A549 (cell line): ENCODE measurements around the gene FAM170B.

Experiments used
- CBX2 ChIP-seq: fragments of 200-600 bp; sonication (generic); IDR thresholded peaks from 2 replicates; pipeline ENCODE4 v1.6.1; 2016; ENCODE audit warnings: low read depth, mild to moderate bottlenecking, borderline replicate concordance
- EP300 ChIP-seq, 2 experiments: fragments of >200 bp; sonication (Bioruptor Twin); formaldehyde crosslinking; IDR thresholded peaks; 2 replicates in 1 of 2; 3 replicates in 1 of 2; pipeline ENCODE4 v1.6.1; 2016 to 2017
- ESRRA ChIP-seq: fragments of 150-350 bp; IDR thresholded peaks from 2 replicates; pipeline ENCODE4 v1.6.1; 2014; ENCODE audit warnings: mild to moderate bottlenecking, low read length, borderline replicate concordance
- JUNB ChIP-seq: fragments of >200 bp; sonication (Bioruptor Twin); formaldehyde crosslinking; IDR thresholded peaks from 2 replicates; pipeline ENCODE4 v1.6.1; 2016
- MAFK ChIP-seq: fragments of 450-650 bp; IDR thresholded peaks from 2 replicates; pipeline ENCODE4 v1.6.1; 2014; ENCODE audit not compliant: partially characterized antibody
- PHF8 ChIP-seq: fragments of 200-600 bp; sonication (generic); IDR thresholded peaks from 2 replicates; pipeline ENCODE4 v1.6.1; 2016; ENCODE audit warnings: low read depth, mild to moderate bottlenecking, antibody characterized with exemption, moderate library complexity, borderline replicate concordance
- POLR2A ChIP-seq: IDR thresholded peaks from 2 replicates; pipeline ENCODE4 v1.6.1; 2012; ENCODE audit warnings: mild to moderate bottlenecking, low read length
- SMC3 ChIP-seq: fragments of >200 bp; sonication (Bioruptor Twin); formaldehyde crosslinking; IDR thresholded peaks from 3 replicates; pipeline ENCODE4 v1.6.1; 2018; ENCODE audit warnings: inconsistent platforms
- SREBF2 ChIP-seq: fragments of 450-650 bp; IDR thresholded peaks from 2 replicates; pipeline ENCODE4 v1.6.1; 2014; ENCODE audit warnings: mild to moderate bottlenecking, moderate library complexity
- TP53 ChIP-seq: fragments of 250-450 bp; sonication (Bioruptor Pico); IDR thresholded peaks from 2 replicates; pipeline ENCODE4 v1.5.0; 2021; ENCODE audit warnings: mild to moderate bottlenecking, moderate library complexity
- TF ChIP-seq, protein P1 (sequence below): fragments of >200 bp; sonication (Bioruptor Twin); formaldehyde crosslinking; IDR thresholded peaks from 3 replicates; pipeline ENCODE4 v1.5.1; 2016
- TF ChIP-seq, protein P2 (sequence below): fragments of >200 bp; sonication (Bioruptor Twin); formaldehyde crosslinking; IDR thresholded peaks from 3 replicates; pipeline ENCODE4 v1.6.1; 2016
- TF ChIP-seq, protein P3 (sequence below): fragments of 200-600 bp; sonication (generic); IDR thresholded peaks from 2 replicates; pipeline ENCODE4 v1.6.1; 2016; ENCODE audit warnings: antibody characterized with exemption, mild to moderate bottlenecking, moderate library complexity
- TF ChIP-seq, protein P4 (sequence below): IDR thresholded peaks from 2 replicates; pipeline ENCODE4 v1.6.1; 2012

DNA sequence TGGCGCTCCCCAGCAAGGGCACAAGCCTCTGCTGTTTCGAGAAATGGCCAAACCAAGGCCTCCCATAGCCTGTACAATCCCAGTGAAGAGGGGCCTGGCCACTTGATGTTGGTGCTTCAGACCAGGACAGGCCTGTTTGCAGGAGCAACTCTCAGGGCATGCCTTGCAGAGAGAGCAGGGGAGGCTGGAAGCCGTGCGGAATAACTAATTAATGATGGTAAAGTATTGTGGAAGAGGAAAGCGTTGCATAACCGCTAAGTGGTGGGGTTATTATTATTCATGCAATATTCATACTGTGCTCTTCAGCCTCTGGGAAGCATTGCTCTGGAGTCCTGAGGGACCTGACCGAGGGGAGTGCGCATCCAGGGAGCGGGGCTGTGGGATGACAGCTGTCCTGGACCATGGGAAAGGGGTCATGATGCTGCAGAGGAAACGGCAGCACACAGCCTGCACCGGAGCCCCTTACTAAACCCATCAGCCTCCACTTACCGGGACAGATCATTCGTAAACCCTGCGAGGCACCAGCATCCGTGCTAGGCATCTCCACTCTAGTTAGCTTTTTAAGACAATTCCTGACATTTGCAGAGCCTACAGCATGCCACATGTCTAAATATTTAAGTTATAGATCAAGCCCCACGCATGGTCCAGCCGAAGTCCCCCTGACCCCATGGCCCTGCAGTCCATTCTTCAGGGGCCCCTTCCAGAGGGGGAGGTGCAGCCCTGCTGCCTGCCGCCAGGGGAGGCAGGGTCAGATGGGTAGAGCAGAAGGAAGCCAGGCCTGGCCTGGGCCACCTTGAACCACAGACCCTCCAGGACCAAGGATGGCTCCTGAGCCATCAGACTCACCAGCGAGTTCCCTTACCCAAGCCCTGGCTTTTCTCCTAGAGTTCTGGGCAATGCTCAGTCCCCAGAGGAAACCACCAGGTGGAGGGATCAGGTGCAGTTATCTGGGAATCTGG is 42.8 kb upstream of the FAM170B start:
- TF ChIP-seq, protein P1, sequence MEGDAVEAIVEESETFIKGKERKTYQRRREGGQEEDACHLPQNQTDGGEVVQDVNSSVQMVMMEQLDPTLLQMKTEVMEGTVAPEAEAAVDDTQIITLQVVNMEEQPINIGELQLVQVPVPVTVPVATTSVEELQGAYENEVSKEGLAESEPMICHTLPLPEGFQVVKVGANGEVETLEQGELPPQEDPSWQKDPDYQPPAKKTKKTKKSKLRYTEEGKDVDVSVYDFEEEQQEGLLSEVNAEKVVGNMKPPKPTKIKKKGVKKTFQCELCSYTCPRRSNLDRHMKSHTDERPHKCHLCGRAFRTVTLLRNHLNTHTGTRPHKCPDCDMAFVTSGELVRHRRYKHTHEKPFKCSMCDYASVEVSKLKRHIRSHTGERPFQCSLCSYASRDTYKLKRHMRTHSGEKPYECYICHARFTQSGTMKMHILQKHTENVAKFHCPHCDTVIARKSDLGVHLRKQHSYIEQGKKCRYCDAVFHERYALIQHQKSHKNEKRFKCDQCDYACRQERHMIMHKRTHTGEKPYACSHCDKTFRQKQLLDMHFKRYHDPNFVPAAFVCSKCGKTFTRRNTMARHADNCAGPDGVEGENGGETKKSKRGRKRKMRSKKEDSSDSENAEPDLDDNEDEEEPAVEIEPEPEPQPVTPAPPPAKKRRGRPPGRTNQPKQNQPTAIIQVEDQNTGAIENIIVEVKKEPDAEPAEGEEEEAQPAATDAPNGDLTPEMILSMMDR, result no peak
- TF ChIP-seq EP300 (IDR thresholded peaks at IDR 0.05), result no peak
- no peak for TF ChIP-seq SREBF2
- no peak for TF ChIP-seq SMC3
- no peak for TF ChIP-seq POLR2A
- TF ChIP-seq TP53 (CRISPR knock-in tag), result no peak
- TF ChIP-seq, protein P2, sequence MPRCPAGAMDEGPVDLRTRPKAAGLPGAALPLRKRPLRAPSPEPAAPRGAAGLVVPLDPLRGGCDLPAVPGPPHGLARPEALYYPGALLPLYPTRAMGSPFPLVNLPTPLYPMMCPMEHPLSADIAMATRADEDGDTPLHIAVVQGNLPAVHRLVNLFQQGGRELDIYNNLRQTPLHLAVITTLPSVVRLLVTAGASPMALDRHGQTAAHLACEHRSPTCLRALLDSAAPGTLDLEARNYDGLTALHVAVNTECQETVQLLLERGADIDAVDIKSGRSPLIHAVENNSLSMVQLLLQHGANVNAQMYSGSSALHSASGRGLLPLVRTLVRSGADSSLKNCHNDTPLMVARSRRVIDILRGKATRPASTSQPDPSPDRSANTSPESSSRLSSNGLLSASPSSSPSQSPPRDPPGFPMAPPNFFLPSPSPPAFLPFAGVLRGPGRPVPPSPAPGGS, result no peak
- TF ChIP-seq PHF8, result no peak
- TF ChIP-seq, protein P3, sequence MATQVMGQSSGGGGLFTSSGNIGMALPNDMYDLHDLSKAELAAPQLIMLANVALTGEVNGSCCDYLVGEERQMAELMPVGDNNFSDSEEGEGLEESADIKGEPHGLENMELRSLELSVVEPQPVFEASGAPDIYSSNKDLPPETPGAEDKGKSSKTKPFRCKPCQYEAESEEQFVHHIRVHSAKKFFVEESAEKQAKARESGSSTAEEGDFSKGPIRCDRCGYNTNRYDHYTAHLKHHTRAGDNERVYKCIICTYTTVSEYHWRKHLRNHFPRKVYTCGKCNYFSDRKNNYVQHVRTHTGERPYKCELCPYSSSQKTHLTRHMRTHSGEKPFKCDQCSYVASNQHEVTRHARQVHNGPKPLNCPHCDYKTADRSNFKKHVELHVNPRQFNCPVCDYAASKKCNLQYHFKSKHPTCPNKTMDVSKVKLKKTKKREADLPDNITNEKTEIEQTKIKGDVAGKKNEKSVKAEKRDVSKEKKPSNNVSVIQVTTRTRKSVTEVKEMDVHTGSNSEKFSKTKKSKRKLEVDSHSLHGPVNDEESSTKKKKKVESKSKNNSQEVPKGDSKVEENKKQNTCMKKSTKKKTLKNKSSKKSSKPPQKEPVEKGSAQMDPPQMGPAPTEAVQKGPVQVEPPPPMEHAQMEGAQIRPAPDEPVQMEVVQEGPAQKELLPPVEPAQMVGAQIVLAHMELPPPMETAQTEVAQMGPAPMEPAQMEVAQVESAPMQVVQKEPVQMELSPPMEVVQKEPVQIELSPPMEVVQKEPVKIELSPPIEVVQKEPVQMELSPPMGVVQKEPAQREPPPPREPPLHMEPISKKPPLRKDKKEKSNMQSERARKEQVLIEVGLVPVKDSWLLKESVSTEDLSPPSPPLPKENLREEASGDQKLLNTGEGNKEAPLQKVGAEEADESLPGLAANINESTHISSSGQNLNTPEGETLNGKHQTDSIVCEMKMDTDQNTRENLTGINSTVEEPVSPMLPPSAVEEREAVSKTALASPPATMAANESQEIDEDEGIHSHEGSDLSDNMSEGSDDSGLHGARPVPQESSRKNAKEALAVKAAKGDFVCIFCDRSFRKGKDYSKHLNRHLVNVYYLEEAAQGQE, result no peak
- TF ChIP-seq ESRRA, result no peak
- TF ChIP-seq MAFK, result no peak
- TF ChIP-seq, protein P4, sequence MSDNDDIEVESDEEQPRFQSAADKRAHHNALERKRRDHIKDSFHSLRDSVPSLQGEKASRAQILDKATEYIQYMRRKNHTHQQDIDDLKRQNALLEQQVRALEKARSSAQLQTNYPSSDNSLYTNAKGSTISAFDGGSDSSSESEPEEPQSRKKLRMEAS, result no peak
- TF ChIP-seq CBX2, result no peak
- TF ChIP-seq JUNB, result no peak
